NCI-H526 (cell line): ENCODE results near the gene CDH12.
A peak's percentile ranks its signal among the peaks of the same experiment; 100 is the strongest.

Experiments
- DNase-seq, 2 experiments: peaks; one replicate each; lab custom pipeline; 2025; lab: John Stamatoyannopoulos, UW

Gene CDH12

DNA sequence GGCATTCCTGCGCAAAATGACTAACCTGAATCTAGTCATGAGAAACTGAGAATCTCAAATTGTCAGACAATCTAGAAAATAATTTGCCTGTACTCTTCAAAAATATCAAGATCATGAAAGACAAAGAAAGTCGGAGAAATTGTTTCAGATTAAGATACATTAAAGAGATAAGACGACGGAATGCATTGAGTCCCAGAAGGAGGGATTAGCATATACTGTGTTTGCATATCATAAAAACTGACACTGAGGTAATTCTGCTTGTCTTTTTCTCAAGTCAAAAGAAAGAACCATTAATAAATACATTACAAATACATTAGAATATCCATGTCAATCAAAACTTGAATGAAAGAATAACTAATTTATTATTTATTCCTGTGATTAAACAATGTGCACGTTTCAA, 88.4 kb downstream of the CDH12 start:
- no peak for DNase-seq

GRCh38 chr5:22757776-22758175, 95.4 kb downstream of the CDH12 start:
- no peak for DNase-seq

- no peak for DNase-seq
Observed at GRCh38 chr5:22754155-22754554, 99.0 kb downstream of the CDH12 start.

DNA sequence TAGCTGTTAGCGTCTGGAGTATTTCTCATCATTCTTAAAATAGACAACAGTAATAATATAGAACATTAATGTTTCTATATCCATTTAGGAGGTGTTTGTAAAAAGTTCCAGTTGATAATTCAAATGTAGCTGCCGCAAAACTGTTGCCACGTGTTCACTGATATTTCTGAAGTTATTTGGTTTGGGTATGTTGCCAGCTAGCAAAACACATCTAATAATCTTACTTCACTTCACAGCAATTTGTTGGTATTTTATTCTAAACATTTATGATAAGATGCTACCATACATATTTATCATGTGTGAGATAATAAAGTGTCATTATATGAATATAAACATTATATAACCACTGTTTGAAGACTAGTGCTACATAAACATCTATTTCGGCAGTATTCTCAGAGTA, 101.6 kb downstream of the CDH12 start:
- DNase-seq, result no peak

DNA sequence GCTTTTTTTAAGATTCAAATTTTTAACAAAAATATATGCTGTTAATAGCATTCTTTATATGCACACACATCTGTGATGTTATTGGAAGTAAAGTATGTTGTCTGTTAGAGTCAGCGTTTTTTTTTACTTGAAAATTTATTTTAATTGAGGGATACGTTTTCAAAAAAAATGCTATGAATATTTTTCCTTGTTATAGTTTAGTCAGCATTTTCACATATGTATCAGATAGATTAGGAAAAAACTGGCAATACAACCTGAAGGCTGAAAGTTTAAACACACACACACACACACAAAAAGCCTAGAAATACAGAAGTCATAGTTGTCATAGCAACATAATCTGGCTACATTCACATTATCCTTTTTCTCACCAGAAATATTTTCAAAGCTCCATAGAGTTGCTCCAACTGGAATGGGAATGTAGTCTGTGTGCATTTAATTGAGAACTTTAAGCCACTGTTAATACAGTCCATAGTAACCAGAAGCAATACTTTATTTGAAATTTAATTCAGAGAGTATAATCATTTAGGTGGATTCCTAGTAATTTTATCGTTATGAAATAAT, 116.6 kb downstream of the CDH12 start:
- DNase-seq, result no peak

DNA sequence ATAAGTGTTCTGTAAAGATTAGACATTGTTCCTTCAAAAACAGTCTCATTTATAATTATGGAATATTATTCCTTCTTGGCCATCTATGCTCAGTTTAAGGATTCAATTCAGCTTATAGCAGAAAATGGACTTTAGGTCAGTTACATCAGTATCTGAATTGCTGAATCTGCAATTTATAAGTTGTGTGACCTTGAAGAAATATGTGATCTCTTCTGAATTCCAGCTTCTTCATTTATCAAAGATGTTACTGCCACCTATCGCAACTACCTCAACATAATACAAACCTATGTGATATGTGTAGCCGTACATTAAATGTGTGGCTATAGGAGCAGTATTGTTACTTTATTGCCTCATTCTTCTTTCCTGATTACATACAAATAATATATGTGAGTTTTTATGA, 118.2 kb downstream of the CDH12 start:
- DNase-seq, result no peak

- DNase-seq, result peak; percentile 36 to 64
Observed at GRCh38 chr5:22728610-22729009, 124.5 kb downstream of the CDH12 start.

- no peak for DNase-seq
Observed at GRCh38 chr5:22722491-22722890, 130.7 kb downstream of the CDH12 start.

DNA sequence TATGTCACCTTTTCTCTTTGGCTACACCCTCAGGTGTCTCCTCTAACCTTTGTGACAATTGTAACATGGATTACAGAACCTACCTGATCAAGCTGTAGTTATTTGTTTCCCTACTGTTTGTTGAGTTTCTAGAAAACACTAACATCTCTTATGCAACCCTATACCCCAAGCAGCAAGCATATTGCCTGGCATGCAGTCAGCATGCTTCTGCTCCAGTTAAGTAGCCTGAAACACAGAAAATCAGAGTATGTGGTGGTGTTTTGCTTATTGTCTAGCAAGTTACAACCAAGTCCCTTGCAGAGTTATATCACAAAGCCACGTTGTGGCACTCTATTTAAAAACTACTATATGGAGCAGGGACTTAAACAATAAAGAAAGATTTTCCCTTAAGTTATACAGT, 131.1 kb downstream of the CDH12 start:
- no peak for DNase-seq

DNA sequence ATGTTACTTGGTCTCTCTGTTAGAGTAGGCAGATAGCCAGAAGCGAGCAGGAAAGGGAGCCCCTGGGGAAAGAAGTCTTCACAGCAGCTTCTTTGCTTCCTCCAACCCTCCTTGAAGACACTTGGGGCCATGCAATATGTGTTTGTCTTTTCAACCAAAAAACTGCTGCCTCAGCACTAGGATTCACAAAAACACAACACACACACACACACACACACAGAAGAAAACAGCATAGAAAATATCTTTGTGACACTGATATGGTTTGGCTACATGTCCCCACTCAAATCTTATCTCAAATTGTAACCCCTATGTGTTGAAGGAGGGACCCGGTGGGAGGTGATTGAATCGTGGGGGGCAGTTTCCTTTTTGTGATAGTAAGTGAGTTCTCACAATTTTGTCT, 133.3 kb downstream of the CDH12 start:
- no peak for DNase-seq

GRCh38 chr5:22710660-22711059, 142.5 kb downstream of the CDH12 start:
- DNase-seq, result no peak

- no peak for DNase-seq
Observed at GRCh38 chr5:22709743-22710142, 143.4 kb downstream of the CDH12 start.

- DNase-seq, result peak in 1 of 2 experiments; percentile 11
Observed at GRCh38 chr5:22708770-22709328, 144.3 kb downstream of the CDH12 start.

- no peak for DNase-seq
Observed at GRCh38 chr5:22706901-22707300, 146.2 kb downstream of the CDH12 start.

- DNase-seq, result no peak
Observed at GRCh38 chr5:22699319-22699718, 153.8 kb downstream of the CDH12 start.

- no peak for DNase-seq
Observed at GRCh38 chr5:22693121-22693520, 160.0 kb downstream of the CDH12 start.

DNA sequence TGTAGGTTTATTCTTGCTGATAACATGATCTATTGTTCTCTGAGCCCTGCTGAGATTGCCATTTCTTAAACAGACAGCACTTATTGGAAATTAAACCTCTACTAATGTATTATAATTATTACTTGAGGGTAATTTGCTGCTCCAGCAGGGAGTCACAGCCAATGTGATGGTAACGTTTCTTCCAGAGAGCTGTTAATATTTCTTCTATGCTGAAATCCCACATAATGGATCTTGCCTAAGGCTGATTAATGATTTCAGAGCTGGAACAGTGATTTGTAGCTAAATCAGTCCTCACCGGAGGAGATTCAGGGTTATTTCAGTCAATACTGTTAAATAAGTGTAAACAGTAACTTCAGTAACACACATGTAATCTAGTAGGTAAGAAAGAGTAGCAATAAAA, 170.1 kb downstream of the CDH12 start:
- no peak for DNase-seq

DNA sequence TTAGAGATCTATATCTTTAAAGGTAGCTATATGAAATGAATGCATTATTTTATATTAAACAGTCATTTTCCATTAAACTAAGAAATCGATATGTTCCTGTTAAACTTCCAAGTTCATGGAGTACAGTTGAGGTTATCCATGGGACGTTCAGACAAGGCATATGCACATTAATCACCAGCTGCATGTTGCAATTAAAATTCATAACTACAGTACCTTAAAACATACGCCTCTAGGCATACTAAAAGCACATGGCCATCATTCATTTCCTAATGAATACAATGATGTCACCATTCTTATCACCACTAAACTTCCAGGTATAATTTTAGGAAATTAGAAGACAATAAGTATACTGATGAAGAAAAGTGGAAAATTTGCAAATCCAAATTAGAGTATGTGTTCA, 174.3 kb downstream of the CDH12 start:
- DNase-seq, result no peak

GRCh38 chr5:22673131-22673530, 180.0 kb downstream of the CDH12 start:
- DNase-seq, result no peak

DNA sequence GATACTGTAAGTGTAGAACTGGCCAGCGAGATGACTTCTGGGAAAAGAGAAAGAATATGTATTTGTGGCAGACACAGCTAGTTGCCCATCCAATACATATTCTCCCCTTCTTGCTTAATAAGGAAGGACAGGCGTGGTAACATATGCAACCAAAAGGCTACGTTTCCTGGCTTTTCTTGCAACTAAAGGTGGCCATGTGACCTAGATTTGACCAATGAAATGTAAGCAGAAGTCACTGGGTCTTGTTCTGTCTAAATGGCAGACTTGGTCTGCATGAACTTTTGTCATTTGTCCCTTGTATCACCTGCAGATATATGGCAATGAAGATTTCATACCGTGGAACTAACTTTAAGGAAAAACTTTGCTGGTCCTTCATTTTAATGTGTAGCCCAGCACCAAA, 183.8 kb downstream of the CDH12 start:
- DNase-seq, result no peak

- no peak for DNase-seq
Observed at GRCh38 chr5:22665801-22666200, 187.3 kb downstream of the CDH12 start.

DNA sequence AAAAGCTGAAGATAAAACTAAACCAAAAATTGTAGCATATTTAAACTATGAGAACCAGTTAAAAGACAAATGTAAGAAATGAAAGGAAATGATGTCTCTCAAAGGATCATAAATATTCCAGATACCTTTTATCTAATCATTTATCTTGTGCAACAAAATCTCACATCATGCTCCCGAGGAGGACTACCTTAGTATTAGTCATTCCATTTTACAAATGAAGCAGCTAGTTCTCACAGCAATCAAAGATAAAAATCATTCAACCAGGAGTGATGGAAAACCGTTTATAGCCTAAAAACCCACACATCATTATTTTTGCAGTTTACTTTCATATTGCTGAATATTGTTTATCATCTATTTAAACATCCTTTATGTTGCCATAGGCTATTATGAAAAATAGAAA, 190.0 kb downstream of the CDH12 start:
- DNase-seq, result no peak

DNA sequence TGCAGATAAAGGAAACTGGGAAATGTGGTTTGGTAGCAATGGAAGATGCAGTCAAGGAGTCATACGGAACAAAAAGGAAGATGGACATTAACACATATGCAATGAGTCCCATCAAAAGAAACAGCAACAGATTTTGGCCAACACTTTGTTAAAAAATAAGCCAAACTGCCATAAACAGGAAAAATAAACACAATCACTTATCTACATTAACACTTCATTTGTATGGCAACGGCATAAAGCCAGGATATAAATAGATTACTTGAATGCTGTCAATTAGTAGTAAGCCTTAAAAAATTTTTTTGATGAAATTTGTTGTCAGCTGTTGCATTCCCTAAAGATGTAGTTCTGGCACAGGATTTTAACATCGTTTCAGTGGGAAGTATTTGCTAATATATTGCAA, 190.8 kb downstream of the CDH12 start:
- DNase-seq, result no peak

- no peak for DNase-seq
Observed at GRCh38 chr5:22651355-22651754, 201.8 kb downstream of the CDH12 start.

GRCh38 chr5:22650511-22650910, 202.6 kb downstream of the CDH12 start:
- no peak for DNase-seq
